HG03108 (cell line): ENCODE data around the gene CACNG6.

ENCODE experiments used
- ATAC-seq: cut with Tn5 transposase; IDR thresholded peaks from one replicate; pipeline ENCODE4 v1.9.1; 2021; ENCODE audit warnings: moderate library complexity; ENCODE audit not compliant: unreplicated experiment

The CACNG6 gene

GRCh38 chr19:54041969-54042606, 50.7 kb downstream of the CACNG6 start:
- no peak for ATAC-seq

- ATAC-seq = no peak
These were observed 51.6 kb downstream of the CACNG6 start for GRCh38 chr19:54042989-54043388.

- ATAC-seq = no peak
These were observed 54.3 kb downstream of the CACNG6 start for GRCh38 chr19:54045771-54046170.

GRCh38 chr19:54047616-54048015, 56.2 kb downstream of the CACNG6 start:
- no peak for ATAC-seq
